Measurements from ENCODE around the gene KSR1.
A peak's percentile ranks its signal among the peaks of the same experiment; 100 is the strongest.
"Not testable (repeated sequence)": the region's sequence is repeated elsewhere in the genome, so short reads cannot be mapped to it uniquely, and the experiment has no call there.

The KSR1 gene

DNA sequence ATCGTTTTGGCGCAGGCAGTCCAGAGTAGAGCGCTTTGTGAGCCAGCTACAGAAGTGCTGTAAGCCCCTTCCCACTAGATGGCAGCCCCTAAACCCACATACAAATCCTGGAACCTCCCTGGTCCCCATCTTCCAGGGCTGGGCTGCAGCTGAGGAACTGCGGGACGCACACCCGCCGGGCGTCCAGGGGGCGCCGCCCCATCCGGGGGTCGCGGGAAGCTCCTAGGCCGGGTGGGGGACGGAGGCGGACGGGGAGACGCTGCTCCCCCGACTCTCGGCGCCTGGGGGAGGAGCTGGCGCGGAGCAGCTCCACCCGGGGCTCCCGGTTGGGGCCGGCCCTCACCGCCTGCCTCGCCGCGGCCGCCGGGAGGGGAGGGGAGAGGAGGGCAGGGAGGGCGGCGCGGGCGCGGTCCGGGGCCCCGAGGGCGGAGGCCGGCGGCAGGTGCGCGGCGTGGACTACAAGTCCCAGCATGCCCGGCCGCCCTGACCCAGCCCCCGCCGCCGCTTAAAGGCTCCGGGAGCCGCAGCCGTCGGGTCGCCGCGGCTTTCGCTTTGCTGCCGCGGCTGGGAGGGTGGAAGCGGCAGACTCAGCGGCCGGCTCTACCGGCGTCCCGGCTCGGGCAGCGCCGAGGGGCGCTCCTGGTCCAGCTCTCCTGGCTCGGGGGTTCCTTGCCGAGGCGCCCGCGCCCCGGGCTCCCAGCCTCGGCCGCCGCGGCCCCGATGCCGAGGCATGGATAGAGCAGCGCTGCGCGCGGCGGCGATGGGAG is at the start of gene KSR1:
Gene KSR1 (plus strand): TSS at position 535 of the 767 bp plus-strand sequence. CDS start 196 bp downstream, at position 731.
- DNase-seq, result peak; percentile 86

GRCh38 chr17:27407916-27408864 is 48.1 kb upstream of the KSR1 start:
- no peak for DNase-seq

DNA sequence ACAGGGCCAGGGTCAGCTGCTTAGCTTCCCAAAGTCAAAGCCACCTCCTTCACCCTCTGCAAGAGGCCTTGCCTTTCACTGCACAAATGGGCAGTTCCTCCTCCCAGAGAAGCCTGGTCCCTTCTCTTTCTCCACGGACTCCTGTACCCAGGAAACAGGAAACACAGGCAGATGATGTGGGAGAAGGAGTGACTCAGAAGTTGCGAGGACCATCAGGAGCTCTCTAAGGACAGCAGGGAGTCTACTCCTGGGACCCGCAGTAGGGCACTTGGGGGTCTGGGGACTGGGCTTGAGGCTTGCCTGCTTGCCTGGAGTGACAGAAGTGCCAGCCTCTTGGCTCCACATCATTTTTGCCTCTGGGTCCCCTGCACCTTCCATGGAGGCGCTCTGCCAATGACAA is 47.4 kb upstream of the KSR1 start:
- peak; percentile 37 for DNase-seq

DNA sequence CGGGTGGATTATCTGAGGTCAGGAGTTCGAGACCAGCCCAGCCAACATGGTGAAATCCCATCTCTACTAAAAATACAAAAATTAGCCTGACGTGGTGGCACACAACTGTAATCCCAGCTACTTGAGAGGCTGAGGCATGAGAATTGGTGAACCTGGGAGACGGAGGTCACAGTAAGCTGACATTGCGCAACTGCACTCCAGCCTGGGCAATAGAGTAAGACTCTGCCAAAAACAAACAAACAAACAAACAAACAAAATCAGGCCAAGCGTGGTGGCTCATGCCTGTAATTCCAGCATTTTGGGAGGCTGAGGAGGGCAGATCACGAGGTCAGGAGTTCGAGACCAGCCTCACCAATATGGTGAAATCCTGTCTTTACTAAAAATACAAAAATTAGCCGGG is 44.1 kb upstream of the KSR1 start:
- not testable (repeated sequence) for DNase-seq

DNA sequence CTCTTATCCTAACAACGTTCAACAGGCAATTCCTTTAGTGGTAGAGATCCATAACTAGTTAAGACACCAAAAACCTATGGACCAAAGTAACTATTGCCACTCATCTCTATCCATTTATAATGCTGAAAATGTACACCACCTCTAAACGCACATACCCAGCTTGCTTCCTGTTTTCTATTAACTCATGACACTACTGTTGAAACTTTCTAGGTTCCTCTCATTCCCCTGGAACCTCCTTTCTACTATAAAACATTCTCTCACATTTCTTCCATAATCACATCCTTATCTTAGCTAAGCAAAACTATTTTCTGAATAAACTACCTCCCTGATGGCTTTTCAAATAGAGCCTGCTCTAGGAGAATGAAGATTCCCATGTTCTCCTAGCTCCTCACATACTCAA is 42.9 kb upstream of the KSR1 start:
- no peak for DNase-seq

GRCh38 chr17:27413792-27414191 is 42.5 kb upstream of the KSR1 start:
- DNase-seq, result no peak

DNA sequence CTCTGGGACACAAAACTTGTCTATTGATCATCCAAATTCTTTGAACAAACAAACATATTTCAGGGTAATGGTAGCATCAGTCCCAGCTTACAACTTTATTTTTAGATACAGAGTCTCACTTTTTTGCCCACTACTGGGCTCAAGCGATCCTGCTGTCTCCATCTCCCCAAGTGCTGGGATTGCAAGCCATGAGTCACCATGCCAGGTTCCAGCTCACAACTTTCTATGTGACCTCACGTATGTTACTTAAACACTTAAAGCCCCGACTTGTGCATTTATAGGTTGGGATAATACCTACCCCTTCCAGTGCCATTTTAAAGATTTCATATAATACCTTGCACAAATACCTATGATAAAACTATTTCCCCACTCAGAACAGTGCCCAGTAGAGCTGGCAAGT is 42.0 kb upstream of the KSR1 start:
- DNase-seq, result no peak

DNA sequence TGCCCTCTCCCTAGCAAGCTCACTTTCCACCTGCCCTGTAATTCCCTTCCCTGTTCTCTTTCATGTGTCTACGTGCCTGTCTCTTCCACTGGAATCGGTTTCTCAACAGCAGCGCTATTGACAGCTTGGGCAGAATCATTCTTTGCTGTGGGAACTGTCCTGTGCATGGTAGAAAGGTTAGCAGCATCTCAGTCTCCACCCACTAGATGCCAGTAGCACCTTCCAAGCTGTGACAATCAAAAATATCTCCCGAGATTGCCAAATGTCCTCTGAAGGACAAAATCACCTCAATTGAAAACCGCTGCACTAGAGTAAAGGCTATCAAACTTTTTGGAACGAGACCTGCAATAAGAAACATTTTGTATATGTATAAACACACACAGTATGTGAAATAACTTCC is 41.6 kb upstream of the KSR1 start:
- DNase-seq, result no peak

GRCh38 chr17:27415120-27415795 is 41.0 kb upstream of the KSR1 start:
- no peak for DNase-seq

- DNase-seq, result no peak
Observed at GRCh38 chr17:27417596-27418365, 38.5 kb upstream of the KSR1 start.

DNA sequence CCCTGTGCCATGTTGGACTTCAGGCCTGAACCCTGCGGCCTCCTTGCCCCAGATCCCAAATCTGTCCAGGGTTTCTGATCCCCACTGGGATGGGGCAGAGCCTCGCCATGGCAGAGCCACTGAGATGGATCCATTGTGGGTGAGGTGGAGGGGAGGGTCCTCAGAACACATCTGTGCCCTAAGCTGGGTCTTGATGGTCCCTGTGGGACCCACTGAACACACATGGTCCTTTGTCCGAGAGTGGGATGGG is 38.0 kb upstream of the KSR1 start:
- DNase-seq, result no peak

DNA sequence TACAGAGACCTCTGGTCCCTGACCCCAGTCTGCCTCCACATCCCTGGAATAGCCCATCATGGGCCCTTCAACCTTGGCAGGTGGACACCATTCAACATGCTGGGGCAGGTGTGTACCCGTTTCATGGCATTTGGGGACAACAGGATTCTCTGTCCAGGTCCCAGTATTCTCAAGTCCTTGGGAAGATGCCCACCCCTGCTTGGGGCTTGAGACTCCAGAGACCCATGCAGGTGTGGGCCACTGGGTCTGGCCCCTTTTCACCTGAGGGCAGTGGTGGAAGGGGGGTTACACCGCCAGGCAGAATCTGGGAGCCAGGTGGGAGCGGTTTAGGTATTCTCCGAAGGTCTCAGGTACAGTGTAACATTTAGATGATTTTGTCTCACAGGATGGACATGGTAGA is 37.1 kb upstream of the KSR1 start:
- DNase-seq, result no peak

GRCh38 chr17:27420211-27420950 is 35.9 kb upstream of the KSR1 start:
- DNase-seq, result no peak

- DNase-seq, result no peak
Observed at GRCh38 chr17:27421111-27421510, 35.1 kb upstream of the KSR1 start.

GRCh38 chr17:27421626-27422025 is 34.6 kb upstream of the KSR1 start:
- DNase-seq, result not testable (repeated sequence)

DNA sequence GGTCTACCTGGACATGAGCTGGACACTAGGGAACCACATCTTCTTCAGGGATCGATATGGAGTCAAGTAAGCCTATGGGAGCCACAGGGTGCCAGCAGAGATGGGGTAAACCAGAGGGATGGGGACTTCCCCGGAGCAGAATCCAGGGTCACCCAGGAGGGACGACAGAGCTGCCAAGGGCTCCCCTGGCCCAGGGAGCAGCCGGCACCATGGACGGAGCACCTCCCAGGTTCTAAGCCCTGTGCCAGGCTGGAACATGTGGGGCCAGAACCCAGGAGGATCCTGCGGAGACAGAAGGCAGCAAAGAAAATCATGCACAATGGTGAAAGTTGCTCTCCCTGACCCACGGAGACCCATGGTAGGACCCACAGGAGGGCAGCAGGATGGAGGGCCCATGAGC is 33.6 kb upstream of the KSR1 start:
- no peak for DNase-seq

DNA sequence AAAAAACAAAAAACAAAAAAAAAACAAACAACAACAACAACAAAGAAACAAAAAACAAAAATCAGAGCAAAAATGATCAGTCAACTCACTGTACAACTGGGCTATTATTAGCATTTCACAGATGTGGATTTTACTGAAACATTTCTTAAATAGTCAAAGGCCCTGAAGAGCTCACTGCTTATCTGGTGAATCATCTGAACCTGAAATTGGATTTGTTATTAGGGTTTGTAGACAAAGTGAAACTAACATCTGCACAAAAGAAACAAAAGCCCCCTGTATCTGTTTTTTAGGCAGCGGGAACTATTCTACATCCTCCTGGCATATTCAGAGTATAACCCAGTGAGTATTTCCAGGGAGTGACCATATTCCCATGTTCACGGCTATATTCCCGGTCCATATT is 32.6 kb upstream of the KSR1 start:
- no peak for DNase-seq

- DNase-seq, result no peak
Observed at GRCh38 chr17:27424516-27424915, 31.7 kb upstream of the KSR1 start.

DNA sequence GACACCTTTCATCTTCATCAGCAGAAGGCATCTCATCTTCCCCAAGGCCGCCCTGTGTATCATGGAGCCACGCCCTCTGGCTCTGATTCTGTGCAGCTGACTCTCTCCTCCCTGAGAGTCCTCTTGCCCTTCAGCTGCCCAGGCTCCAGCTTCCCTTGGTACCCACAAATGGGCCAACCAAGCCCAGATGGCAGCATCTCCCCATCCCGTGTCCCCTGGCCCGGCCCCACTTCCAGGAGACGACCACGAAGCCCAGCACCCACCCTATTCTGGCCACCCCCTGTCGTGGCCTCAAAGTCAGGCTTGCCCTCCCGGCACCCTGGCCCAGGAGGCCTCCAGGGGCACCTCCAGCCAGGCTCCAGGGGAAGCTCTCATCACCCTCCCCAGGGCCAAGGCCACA is 31.3 kb upstream of the KSR1 start:
- no peak for DNase-seq

DNA sequence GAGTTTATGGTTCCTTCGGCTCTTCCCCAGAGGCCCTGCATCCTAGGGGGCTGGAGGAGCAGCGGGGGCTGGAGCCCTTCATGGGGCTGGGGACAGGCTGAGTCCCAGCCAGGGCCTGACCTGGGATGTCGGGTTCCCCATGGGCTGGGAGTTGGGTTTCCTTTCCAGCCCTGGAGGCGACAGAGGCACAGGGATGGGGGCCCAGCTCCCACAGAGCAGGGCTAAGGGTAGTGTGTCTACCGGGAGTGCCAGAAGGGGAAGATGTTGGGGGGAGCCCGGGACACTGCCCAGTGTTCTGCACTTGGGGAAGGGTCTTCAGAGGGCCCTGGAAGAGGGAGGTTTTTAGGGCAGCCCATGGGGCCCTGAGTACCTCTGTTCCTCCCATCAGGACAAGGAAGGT is 30.7 kb upstream of the KSR1 start:
- DNase-seq, result not testable (repeated sequence)

DNA sequence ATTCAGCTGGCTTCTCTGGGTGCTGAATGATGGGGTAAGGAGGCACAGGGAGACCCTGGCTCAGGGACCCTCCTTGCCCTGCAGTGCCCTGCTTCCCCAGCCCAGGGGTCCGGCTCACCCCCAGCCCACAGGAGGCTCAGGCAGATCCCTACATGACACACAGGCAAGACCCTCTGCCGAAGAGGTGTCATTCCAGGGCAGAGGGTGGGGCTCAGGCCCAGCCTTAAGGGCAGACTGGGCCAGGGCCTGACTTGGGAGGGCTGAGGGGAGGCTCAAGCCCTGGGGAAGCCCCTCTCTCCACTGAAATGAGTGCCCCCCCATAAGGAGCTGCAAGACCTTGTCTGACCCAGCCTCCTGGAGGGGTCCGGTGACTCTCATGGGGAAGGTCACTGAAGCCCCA is 30.3 kb upstream of the KSR1 start:
- no peak for DNase-seq

GRCh38 chr17:27426471-27426870 is 29.8 kb upstream of the KSR1 start:
- DNase-seq, result not testable (repeated sequence)

All from right forelimb (tissue), 1 donor.